Neural progenitor cell (in vitro differentiated cells): ENCODE data around the gene ATXN7L1. TPM values are rescaled to one million over a fixed set of nuclear protein-coding genes. Genes with fewer than 3 reads are reported as not detected.

Experiments used
- DNase-seq: peaks from one replicate; pipeline ENCODE4 v3.0.0-alpha.2; 2016; ENCODE audit warnings: low spot score
- H2AFZ ChIP-seq: fragments of 200-600 bp; sonication (generic); replicated peaks from 2 replicates; pipeline ENCODE4 v1.6.1; 2016; ENCODE audit warnings: antibody characterized with exemption
- H3F3A ChIP-seq: fragments of 200-600 bp; sonication (generic); 2 replicates; pipeline ENCODE4 v1.6.1; 2016; ENCODE audit warnings: antibody characterized with exemption, low read depth
- H3K27ac ChIP-seq: fragments of 200-600 bp; sonication (generic); 2 replicates; pipeline ENCODE4 v1.5.1; 2016; ENCODE audit warnings: mild to moderate bottlenecking
- H3K27me3 ChIP-seq: fragments of 200-600 bp; sonication (generic); 2 replicates; pipeline ENCODE4 v1.6.1; 2016; ENCODE audit warnings: mild to moderate bottlenecking, moderate library complexity
- H3K36me3 ChIP-seq: fragments of 200-600 bp; sonication (generic); 2 replicates; pipeline ENCODE4 v1.5.1; 2016
- H3K4me1 ChIP-seq: fragments of 200-600 bp; sonication (generic); 2 replicates; pipeline ENCODE4 v1.6.1; 2016; ENCODE audit warnings: mixed run types
- H3K4me2 ChIP-seq: fragments of 200-600 bp; sonication (generic); 2 replicates; pipeline ENCODE4 v1.6.1; 2016
- H3K4me3 ChIP-seq: fragments of 200-600 bp; sonication (generic); 2 replicates; pipeline ENCODE4 v1.5.1; 2016
- H3K79me2 ChIP-seq: fragments of 200-600 bp; sonication (generic); 2 replicates; pipeline ENCODE4 v1.6.1; 2016; ENCODE audit warnings: low read depth
- H3K9ac ChIP-seq: fragments of 200-600 bp; sonication (generic); 2 replicates; pipeline ENCODE4 v1.6.1; 2016
- H3K9me3 ChIP-seq: fragments of 200-600 bp; sonication (generic); 2 replicates; pipeline ENCODE4 v1.5.1; 2016; ENCODE audit warnings: low read depth
- H4K20me1 ChIP-seq: fragments of 200-600 bp; sonication (generic); 2 replicates; pipeline ENCODE4 v1.6.1; 2016; ENCODE audit warnings: low read depth
- H3K27ac Mint-ChIP-seq: 3 replicates; pipeline ENCODE4 v1.8.0; 2021; ENCODE audit warnings: mixed read lengths
- H3K27me3 Mint-ChIP-seq: 2 replicates; pipeline ENCODE4 v1.8.0; 2022; ENCODE audit warnings: low read depth, mild to moderate bottlenecking, inconsistent platforms, moderate library complexity, mixed read lengths; ENCODE audit not compliant: insufficient read depth
- H3K36me3 Mint-ChIP-seq: 3 replicates; pipeline ENCODE4 v1.8.0; 2021; ENCODE audit warnings: mixed read lengths
- H3K4me1 Mint-ChIP-seq: 3 replicates; pipeline ENCODE4 v1.8.0; 2021; ENCODE audit warnings: mixed read lengths
- H3K4me3 Mint-ChIP-seq: 3 replicates; pipeline ENCODE4 v1.8.0; 2021; ENCODE audit warnings: mild to moderate bottlenecking, moderate library complexity, mixed read lengths
- H3K9me3 Mint-ChIP-seq: 3 replicates; pipeline ENCODE4 v1.8.0; 2020; ENCODE audit warnings: mixed read lengths
- CTCF ChIP-seq: fragments of 200-600 bp; sonication (generic); IDR thresholded peaks from 2 replicates; pipeline ENCODE4 v1.5.1; 2017; ENCODE audit warnings: antibody characterized with exemption, mild to moderate bottlenecking
- EZH2 ChIP-seq: fragments of 200-600 bp; sonication (generic); IDR thresholded peaks from 2 replicates; pipeline ENCODE4 v1.6.1; 2017; ENCODE audit warnings: antibody characterized with exemption, mild to moderate bottlenecking, moderate library complexity
- EZH2phosphoT487 ChIP-seq: fragments of 200-600 bp; sonication (generic); IDR thresholded peaks from 2 replicates; pipeline ENCODE4 v1.6.1; 2017; ENCODE audit warnings: antibody characterized with exemption
- total RNA-seq: library from RNA; depleted of rRNA; stranded (reverse); fragments of >200 nt; gene quantifications from 2 replicates; pipeline ENCODE4 v1.2.3, GENCODE V29; 2015; ENCODE audit warnings: low replicate concordance

Gene ATXN7L1
- total RNA-seq, 1 donor from 2014 or later = 5.9 TPM

- peak overlapping the region; percentile 26 for H3K4me3 ChIP-seq
Observed at GRCh38 chr7:105691082-105691679, 185.2 kb downstream of the ATXN7L1 start.

DNA sequence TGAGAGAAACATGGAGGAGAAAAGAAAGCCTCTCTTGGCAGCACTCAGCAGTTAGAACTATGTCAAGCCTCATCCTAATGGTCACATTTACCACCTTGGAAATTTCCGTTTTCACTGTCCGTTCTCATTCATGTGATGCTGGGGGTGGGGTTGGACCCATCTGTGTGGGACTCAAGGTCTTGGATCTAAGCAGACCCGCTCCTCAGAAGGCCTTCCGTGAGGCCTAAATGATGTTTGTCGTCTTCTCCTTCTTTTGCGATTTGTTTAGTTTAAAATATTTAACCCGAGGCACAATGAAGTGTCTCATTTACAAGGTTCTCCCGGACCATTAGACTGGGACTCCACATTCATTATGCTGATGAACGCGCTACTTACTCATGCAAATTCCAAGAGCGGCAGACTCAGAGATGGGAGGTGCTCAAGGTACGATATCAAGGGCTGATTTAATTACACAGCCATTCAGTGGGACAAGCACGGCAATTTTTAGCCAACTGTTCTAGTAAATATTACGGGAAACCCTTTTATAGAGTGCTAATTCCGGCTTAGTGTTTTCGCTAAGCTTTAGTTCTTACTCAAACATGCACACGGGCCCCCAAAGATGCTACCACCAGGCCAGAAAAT lies 186.0 kb downstream of the ATXN7L1 start:
- H3K4me1 ChIP-seq = peaks cover 32% of the 10 kb centered on the region
- Mint-ChIP-seq H3K27ac (no peak overlapping the region), H3K36me3 (peaks cover 16% of the 10 kb centered on the region), H3K9me3 (peaks cover 5% of the 10 kb centered on the region), H3K4me3 (no peak overlapping the region), H3K27me3 (peaks cover 6% of the 10 kb centered on the region), H3K4me1 (peaks cover 25% of the 10 kb centered on the region)
- H3F3A ChIP-seq = peaks cover 9% of the 10 kb centered on the region
- H2AFZ ChIP-seq = no peak overlapping the region
- TF ChIP-seq EZH2phosphoT487 (no peak), CTCF (no peak), EZH2 (no peak)
- no peak overlapping the region for H3K4me3 ChIP-seq
- H3K27me3 ChIP-seq = peaks cover 15% of the 10 kb centered on the region
- H4K20me1 ChIP-seq = peaks cover 15% of the 10 kb centered on the region
- peak; percentile 12 for DNase-seq
- peaks cover 7% of the 10 kb centered on the region for H3K79me2 ChIP-seq
- H3K4me2 ChIP-seq = peak overlapping the region; percentile 68
- no peak overlapping the region for H3K27ac ChIP-seq
- H3K9ac ChIP-seq = no peak overlapping the region
- H3K36me3 ChIP-seq = no peaks in the 10 kb centered on the region
- H3K9me3 ChIP-seq = no peaks in the 10 kb centered on the region

More at GRCh38 chr7:105691082-105691679, 185.2 kb downstream of the ATXN7L1 start:
- peaks cover 15% of the 10 kb centered on the region for H4K20me1 ChIP-seq
- peaks cover 6% of the 10 kb centered on the region for H3K27me3 Mint-ChIP-seq
- TF ChIP-seq EZH2phosphoT487 = no peak
- no peak for TF ChIP-seq EZH2
- TF ChIP-seq CTCF = no peak
- H3F3A ChIP-seq = peaks cover 9% of the 10 kb centered on the region
- H3K79me2 ChIP-seq = peaks cover 7% of the 10 kb centered on the region
- H3K4me2 ChIP-seq = peak overlapping the region; percentile 68
- H3K4me1 Mint-ChIP-seq = peaks cover 25% of the 10 kb centered on the region
- H3K27me3 ChIP-seq = peaks cover 15% of the 10 kb centered on the region
- no peak overlapping the region for H3K4me3 Mint-ChIP-seq
- H3K36me3 ChIP-seq = no peaks in the 10 kb centered on the region
- H3K27ac ChIP-seq = no peak overlapping the region
- DNase-seq = no peak
- H3K36me3 Mint-ChIP-seq = peaks cover 21% of the 10 kb centered on the region
- no peak overlapping the region for H2AFZ ChIP-seq
- H3K4me1 ChIP-seq = peaks cover 32% of the 10 kb centered on the region
- no peaks in the 10 kb centered on the region for H3K9me3 ChIP-seq
- H3K9ac ChIP-seq = no peak overlapping the region
- H3K27ac Mint-ChIP-seq = no peak overlapping the region
- H3K9me3 Mint-ChIP-seq = peaks cover 5% of the 10 kb centered on the region

DNA sequence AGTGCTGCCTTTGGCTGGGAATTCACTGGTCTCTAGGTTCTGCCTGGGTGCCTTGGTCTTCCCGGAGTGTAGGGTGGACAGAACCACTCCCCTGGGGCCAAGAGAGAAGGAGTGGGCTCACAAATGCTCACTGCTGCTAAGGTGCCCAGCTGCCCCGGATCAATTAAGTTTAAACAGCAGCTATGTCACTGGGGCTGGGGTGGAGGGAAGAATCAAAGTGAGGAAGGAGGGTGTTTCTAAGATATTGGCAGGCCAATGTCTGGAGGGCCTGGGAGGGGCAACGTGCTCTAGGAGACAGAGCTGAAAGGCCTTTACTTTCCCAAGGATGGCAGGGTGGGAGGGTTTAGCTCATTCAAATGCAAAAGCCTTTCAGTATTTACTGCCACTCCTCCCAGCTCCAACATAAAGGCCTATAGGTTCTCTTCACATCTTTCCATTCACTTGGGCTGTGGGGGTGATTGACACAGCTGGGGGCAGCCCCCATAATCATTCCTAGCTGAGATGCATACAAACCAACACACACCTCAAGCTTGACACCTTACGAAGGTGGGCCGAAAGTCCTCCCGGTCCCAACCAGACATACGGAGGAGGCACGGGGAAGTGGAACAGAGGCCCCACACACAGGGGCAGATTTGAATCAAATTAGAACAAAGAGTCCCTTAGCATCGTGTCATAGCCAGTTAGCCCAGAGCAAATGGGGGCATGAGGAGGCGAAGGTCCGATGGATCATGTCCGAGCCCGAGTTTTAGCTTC lies 187.2 kb downstream of the ATXN7L1 start:
- Histone ChIP-seq H3K27me3 (peaks cover 15% of the 10 kb centered on the region), H3K4me3 (no peak overlapping the region), H3K9ac (no peak overlapping the region), H3K4me1 (peaks cover 32% of the 10 kb centered on the region), H3F3A (peaks cover 9% of the 10 kb centered on the region), H3K9me3 (no peaks in the 10 kb centered on the region), H3K79me2 (peaks cover 7% of the 10 kb centered on the region), H2AFZ (no peak overlapping the region), H3K4me2 (peak overlapping the region; percentile 50), H3K36me3 (no peaks in the 10 kb centered on the region), H4K20me1 (peaks cover 15% of the 10 kb centered on the region), H3K27ac (no peak overlapping the region)
- peaks cover 5% of the 10 kb centered on the region for H3K9me3 Mint-ChIP-seq
- peaks cover 25% of the 10 kb centered on the region for H3K4me1 Mint-ChIP-seq
- H3K36me3 Mint-ChIP-seq = peaks cover 12% of the 10 kb centered on the region
- DNase-seq = peak; percentile 72
- H3K27me3 Mint-ChIP-seq = peaks cover 6% of the 10 kb centered on the region
- no peak overlapping the region for H3K4me3 Mint-ChIP-seq
- H3K27ac Mint-ChIP-seq = no peak overlapping the region
- TF ChIP-seq CTCF (no peak), EZH2 (no peak), EZH2phosphoT487 (no peak)
